ENCODE data around the gene BIN2.
A peak's percentile ranks its signal among the peaks of the same experiment; 100 is the strongest.
"Not testable (repeated sequence)": the region's sequence is repeated elsewhere in the genome, so short reads cannot be mapped to it uniquely, and the experiment has no call there.

Gene BIN2

DNA sequence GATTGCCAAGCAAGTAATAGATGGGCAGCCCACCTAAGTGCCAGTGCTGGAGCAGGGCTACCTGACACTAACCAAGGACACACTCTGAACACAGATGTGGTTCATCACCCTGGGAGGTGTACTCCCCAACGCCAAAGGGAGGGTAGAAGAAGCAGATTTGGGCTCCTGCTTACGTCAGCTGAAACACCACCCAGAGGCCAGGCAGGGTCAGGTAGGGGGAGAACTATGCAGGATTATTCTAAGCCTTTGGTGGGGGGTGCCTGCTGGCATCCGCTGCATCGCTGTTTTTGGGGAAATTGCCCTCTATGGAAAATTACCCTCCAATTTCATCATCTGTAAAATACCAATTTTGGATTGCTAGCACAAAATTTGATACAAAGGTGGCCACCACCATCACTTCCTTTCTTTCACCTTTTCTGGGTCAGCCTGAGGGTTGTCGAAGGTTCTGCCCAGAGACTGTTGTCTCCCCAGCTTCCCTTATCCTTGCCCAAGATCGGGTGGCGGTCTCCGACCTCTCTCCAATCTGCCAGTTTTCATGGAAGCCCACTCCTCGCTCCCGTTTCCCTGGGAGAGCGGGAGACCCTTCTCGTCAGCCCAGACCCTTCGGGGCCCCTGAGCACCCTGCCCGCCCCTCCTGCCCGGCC lies 535 bp downstream of the BIN2 start:
- Histone ChIP-seq H3K9ac (ENCODE audit: low read depth, low read length) (no peak overlapping the region), H3K4me3 (ENCODE audit: low read length) (no peak overlapping the region), H3K36me3 (ENCODE audit: insufficient read depth, low read depth, low read length) (no peaks in the 10 kb centered on the region), H3K27me3 (ENCODE audit: insufficient read depth, low read length) (no peaks in the 10 kb centered on the region), H3K27ac (ENCODE audit: low read length) (no peak overlapping the region), H3K4me1 (ENCODE audit: insufficient read depth, low read length) (peaks cover 17% of the 10 kb centered on the region), H3K9me3 (ENCODE audit: insufficient read depth, low read depth, low read length) (no peaks in the 10 kb centered on the region)

DNA sequence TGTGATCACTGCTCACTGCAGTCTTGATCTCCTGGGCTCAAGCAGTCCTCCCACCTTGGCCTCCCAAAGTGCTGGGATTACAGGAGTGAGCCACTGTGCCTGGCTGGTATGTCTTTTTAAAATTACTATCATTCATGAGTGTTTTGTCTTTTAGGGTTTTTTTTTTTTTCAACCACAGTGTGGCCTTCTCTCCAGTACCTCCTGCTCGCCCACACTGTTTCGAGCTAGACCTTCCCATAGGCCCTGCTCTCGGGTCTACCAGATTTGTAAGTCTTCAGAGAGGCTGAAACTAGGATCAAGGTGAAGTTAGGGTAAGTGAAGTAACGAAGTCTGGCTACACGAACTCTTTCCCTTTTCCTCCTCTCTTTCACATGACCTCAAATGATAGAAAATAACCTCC lies 1.5 kb downstream of the BIN2 start:
- no peaks in the 10 kb centered on the region for H3K36me3 ChIP-seq (ENCODE audit: insufficient read depth, low read depth, low read length)
- H3K4me1 ChIP-seq (ENCODE audit: insufficient read depth, low read length) = peaks cover 18% of the 10 kb centered on the region
- no peaks in the 10 kb centered on the region for H3K9me3 ChIP-seq (ENCODE audit: insufficient read depth, low read depth, low read length)
- H3K4me3 ChIP-seq (ENCODE audit: low read length) = no peak overlapping the region
- no peak overlapping the region for H3K27ac ChIP-seq (ENCODE audit: low read length)
- H3K27me3 ChIP-seq (ENCODE audit: insufficient read depth, low read length) = no peaks in the 10 kb centered on the region
- H3K9ac ChIP-seq (ENCODE audit: low read depth, low read length) = no peak overlapping the region

DNA sequence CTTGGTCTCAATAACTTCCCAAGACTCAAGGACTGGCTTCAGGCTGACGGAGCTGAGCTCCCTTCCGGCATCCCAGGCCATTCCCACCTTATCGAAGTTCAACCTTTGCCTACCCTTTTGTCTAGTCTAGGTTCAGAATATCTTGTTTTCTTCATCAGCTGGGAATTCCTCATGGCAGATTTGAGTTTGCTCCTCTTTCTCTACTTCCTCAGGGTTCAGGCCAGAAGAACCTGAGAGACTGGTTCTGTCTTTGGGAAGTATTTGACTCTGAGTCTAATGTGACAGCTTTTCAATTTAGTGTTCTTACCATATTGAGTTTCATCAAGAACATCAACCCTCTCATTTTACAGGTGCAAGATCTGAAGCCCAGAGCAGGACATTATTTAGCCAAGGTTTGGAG lies 2.1 kb downstream of the BIN2 start:
- Histone ChIP-seq H3K27ac (ENCODE audit: low read length) (no peak overlapping the region), H3K4me1 (ENCODE audit: insufficient read depth, low read length) (peaks cover 18% of the 10 kb centered on the region)

DNA sequence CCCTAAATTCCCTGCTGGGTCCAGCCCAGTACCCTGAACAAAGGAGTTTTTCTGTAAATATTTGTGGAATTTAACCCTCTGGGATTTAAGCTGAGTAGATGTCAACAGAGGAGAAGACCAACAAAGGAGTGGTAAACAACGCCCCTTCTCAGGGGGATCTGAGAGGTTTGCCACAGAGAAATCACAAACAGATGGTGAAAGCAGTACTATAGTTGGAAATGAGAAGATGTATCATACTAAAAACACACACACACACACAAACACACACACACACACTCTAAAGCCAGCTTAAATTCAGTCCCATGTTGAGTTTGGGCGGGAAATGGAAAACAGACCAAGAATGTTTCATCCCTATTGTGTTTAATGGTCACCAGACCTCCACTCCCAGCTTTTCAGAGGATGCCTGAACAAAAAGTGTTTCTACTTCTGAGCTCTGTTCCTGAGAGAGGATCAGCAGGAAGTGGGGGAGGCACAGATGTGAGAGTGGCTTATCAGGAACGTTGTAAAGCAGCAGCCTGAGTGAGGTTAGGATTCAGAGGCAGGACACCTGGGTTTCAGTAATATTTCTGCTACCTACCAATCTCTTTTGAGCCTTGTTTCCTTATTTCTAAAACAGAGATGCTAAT lies 3.2 kb downstream of the BIN2 start:
- Histone ChIP-seq H3K27me3 (ENCODE audit: insufficient read depth, low read length) (no peaks in the 10 kb centered on the region), H3K9me3 (ENCODE audit: insufficient read depth, low read depth, low read length) (no peaks in the 10 kb centered on the region), H3K4me3 (ENCODE audit: low read length) (peak overlapping the region; percentile 29; the same call in 1 of the 2 replicates), H3K27ac (ENCODE audit: low read length) (peak overlapping the region; percentile 84), H3K4me1 (ENCODE audit: insufficient read depth, low read length) (peaks cover 18% of the 10 kb centered on the region), H3K9ac (ENCODE audit: low read depth, low read length) (peak overlapping the region; percentile 57), H3K36me3 (ENCODE audit: insufficient read depth, low read depth, low read length) (no peaks in the 10 kb centered on the region)

More for the DNA sequence above, 2.1 kb downstream of the BIN2 start:
- Histone ChIP-seq H3K27me3 (ENCODE audit: insufficient read depth, low read length) (no peaks in the 10 kb centered on the region), H3K36me3 (ENCODE audit: insufficient read depth, low read depth, low read length) (no peaks in the 10 kb centered on the region), H3K4me3 (ENCODE audit: low read length) (no peak overlapping the region), H3K9ac (ENCODE audit: low read depth, low read length) (no peak overlapping the region), H3K9me3 (ENCODE audit: insufficient read depth, low read depth, low read length) (no peaks in the 10 kb centered on the region)

DNA sequence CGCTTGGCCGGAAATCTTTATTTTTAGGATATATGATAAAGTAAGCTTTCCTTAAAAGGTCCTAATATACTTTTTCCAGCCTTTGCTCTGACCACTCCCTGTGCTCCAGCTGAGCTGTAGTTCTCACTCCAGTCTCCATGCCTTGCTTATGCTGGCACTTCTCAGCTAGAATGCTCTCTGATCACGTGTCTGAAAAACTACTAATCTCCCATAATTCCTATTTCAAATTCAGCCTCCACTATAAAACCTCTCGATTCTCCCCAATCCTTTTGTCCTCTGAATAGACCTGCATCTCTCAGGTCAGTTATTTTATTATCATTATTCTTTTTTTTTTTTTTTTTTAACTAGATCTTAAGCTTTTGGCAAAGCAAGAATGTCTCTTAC lies 3.7 kb downstream of the BIN2 start:
- Histone ChIP-seq H3K36me3 (ENCODE audit: insufficient read depth, low read depth, low read length) (no peaks in the 10 kb centered on the region), H3K27ac (ENCODE audit: low read length) (peak overlapping the region; percentile 51), H3K9me3 (ENCODE audit: insufficient read depth, low read depth, low read length) (no peaks in the 10 kb centered on the region), H3K4me3 (ENCODE audit: low read length) (no peak overlapping the region), H3K27me3 (ENCODE audit: insufficient read depth, low read length) (no peaks in the 10 kb centered on the region), H3K9ac (ENCODE audit: low read depth, low read length) (0 out of 2 replicates have a peak overlapping the region, but pooled peaks have one; percentile 14), H3K4me1 (ENCODE audit: insufficient read depth, low read length) (peaks cover 18% of the 10 kb centered on the region)

DNA sequence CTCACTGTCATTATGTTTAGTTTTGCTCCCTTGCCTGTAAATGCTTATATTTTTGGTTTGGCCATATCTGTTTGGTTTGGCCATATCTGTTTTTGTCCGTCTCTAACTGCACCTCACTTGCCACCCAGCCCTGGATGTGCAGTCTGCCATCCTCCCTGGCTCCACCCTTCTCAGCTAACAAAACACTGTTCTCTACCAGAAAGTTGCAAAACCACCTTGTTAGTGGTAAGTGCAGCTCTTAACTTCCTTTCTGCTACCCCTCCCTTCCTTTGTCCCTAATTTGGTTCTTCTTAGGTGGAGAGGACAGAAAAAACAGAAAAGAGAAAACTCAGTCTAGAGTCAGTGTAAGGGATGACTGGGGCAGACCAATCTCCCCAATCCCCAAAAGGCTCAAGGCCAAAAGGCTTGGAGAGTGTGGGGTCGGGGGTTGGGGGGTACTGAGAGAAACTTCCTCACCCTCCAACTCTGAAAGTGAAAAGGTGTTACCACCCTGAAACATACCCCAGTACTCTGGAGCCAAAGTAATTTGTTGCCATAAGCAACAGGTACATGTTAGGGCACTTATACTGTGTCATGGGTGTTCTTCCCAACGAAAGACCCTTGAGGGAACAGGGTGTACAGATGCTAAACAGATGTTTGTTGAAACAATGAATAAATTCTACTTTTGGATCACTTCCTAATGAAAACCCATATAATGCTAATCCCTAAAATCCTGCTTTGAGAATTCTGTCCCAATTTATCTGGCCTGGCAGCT lies 5.0 kb downstream of the BIN2 start:
- Histone ChIP-seq H3K36me3 (ENCODE audit: insufficient read depth, low read depth, low read length) (no peaks in the 10 kb centered on the region), H3K27me3 (ENCODE audit: insufficient read depth, low read length) (no peaks in the 10 kb centered on the region), H3K27ac (ENCODE audit: low read length) (peak overlapping the region; percentile 76), H3K9ac (ENCODE audit: low read depth, low read length) (no peak overlapping the region), H3K4me3 (ENCODE audit: low read length) (no peak overlapping the region), H3K4me1 (ENCODE audit: insufficient read depth, low read length) (peaks cover 18% of the 10 kb centered on the region), H3K9me3 (ENCODE audit: insufficient read depth, low read depth, low read length) (no peaks in the 10 kb centered on the region)

DNA sequence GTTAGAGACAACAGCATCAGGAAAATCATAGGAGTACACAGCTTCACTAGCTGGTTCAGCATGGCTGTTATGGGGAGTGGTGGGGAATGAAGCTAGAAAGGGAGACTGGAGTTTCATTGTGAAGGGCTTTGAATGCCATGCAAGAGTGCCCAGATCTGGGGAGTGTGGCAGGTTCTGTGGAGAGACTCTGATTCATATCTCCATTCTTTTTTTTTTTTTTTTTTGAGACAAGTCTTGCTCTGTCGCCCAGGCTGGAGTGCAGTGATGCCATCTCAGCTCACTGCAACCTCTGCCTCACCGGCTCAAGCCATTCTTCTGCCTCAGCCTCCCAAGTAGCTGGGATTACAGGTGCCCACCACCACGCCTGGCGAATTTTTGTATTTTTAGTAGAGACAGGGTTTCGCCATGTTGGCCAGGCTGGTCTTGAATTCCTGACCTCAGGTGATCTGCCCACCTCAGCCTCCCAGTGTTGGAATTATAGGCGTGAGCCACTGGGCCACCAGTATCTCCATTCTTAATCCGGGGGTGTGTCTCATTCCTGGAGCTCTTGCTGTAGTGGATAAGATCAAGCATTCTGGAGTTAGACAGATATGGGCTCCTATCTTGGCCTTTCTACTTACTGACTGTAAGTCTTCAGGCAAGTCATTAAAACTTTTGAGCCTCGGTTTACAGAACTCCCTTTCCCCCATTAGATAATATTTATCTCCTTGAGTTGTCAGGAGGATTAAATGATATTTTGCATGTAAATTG lies 5.7 kb downstream of the BIN2 start:
- H3K9ac ChIP-seq (ENCODE audit: low read depth, low read length); H3K27me3 ChIP-seq (ENCODE audit: insufficient read depth, low read length); H3K27ac ChIP-seq (ENCODE audit: low read length); H3K4me3 ChIP-seq (ENCODE audit: low read length); H3K36me3 ChIP-seq (ENCODE audit: insufficient read depth, low read depth, low read length); H3K9me3 ChIP-seq (ENCODE audit: insufficient read depth, low read depth, low read length): not testable (repeated sequence)
- H3K4me1 ChIP-seq (ENCODE audit: insufficient read depth, low read length) = peaks cover 18% of the 10 kb centered on the region

DNA sequence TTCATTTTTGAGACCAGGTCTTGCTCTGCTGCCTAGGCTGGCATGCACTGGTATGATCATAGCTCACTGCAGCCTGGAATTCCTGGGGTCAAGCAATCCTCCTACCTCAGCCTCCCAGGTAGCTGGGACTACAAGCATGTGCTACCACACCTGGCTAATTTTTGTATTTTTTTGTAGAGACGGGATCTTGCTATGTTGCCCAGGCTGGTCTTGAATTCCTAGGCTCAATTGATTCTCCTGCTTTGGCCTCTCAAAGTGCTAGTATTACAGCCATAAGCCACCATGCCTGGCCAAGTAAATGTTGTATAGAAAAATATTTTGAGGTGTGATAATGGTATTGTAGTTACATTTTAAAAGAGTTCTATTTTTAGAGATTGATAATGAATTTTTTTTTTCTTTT lies 12.6 kb downstream of the BIN2 start:
- no peak overlapping the region for H3K9ac ChIP-seq (ENCODE audit: low read depth, low read length)
- no peaks in the 10 kb centered on the region for H3K9me3 ChIP-seq (ENCODE audit: insufficient read depth, low read depth, low read length)
- no peak overlapping the region for H3K27ac ChIP-seq (ENCODE audit: low read length)
- no peaks in the 10 kb centered on the region for H3K27me3 ChIP-seq (ENCODE audit: insufficient read depth, low read length)
- H3K4me1 ChIP-seq (ENCODE audit: insufficient read depth, low read length) = no peaks in the 10 kb centered on the region
- no peaks in the 10 kb centered on the region for H3K36me3 ChIP-seq (ENCODE audit: insufficient read depth, low read depth, low read length)
- no peak overlapping the region for H3K4me3 ChIP-seq (ENCODE audit: low read length)

DNA sequence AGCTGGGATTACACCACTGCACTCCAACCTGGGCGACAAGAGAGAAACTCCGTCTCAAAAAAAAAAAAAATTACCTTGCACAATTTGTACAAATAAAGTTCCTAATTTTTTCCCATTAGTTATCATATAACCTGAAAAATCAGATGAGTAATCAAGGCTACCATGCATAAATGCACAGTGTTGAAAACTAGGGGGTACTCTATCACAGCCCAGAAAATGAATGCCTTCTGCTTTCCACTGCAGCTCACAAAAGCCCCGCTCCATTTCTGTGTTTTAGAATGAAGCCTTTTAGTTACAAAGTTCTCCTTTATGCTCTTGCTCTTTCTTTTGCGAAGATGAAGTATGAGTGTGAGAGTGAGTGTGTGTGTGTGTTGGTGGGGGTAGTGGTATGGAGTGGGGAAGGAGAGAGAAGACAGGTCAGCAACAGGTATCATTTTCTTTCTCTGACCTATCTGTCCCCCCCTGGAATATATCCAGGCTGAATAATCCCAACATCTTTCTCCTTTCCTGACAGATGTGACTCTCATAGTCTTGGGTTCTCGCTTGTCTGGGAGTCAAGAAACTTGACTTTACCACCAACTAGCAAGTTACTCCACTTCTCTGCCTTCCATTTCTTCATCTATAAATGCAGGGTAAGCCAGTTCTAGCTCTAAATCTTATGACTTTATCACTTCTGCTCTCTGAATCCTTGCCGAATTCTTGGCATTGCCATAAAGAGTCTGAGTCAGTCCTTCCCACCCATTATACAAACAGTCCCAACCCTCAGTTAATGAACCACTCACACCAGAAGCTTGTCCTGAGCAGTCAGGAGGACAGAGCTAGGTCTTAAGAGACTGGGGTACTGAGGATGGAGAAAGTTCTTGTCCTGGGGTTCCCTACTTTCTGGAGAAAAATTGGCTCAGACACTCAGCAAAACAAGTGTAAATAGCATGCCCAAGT lies 16.1 kb downstream of the BIN2 start:
- Histone ChIP-seq H3K27ac (ENCODE audit: low read length) (no peak overlapping the region), H3K9ac (ENCODE audit: low read depth, low read length) (no peak overlapping the region), H3K4me3 (ENCODE audit: low read length) (no peak overlapping the region), H3K9me3 (ENCODE audit: insufficient read depth, low read depth, low read length) (no peaks in the 10 kb centered on the region), H3K4me1 (ENCODE audit: insufficient read depth, low read length) (no peaks in the 10 kb centered on the region), H3K27me3 (ENCODE audit: insufficient read depth, low read length) (no peaks in the 10 kb centered on the region), H3K36me3 (ENCODE audit: insufficient read depth, low read depth, low read length) (no peaks in the 10 kb centered on the region)

DNA sequence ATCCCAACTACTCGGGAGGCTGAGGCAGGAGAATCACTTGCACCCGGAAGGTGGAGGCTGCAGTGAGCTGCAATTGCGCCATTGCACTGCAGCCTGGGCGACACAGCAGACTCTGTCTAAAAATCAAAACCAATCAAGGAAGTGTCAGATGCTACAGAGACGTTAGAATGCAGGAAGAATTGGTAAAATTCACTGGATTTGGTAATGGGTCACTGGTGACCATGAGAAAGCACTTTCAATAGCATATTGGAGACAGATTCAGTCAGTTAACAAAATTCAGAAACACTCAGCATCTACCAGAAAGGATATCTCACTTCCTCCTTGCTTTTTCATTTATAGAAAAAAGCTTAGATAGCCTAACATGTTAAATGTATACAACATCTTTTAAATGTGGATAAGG lies 17.5 kb downstream of the BIN2 start:
- Histone ChIP-seq H3K27ac (ENCODE audit: low read length) (no peak overlapping the region), H3K27me3 (ENCODE audit: insufficient read depth, low read length) (no peaks in the 10 kb centered on the region; the same call in 1 of the 2 replicates), H3K4me3 (ENCODE audit: low read length) (no peak overlapping the region), H3K4me1 (ENCODE audit: insufficient read depth, low read length) (no peaks in the 10 kb centered on the region), H3K9me3 (ENCODE audit: insufficient read depth, low read depth, low read length) (no peaks in the 10 kb centered on the region), H3K9ac (ENCODE audit: low read depth, low read length) (no peak overlapping the region), H3K36me3 (ENCODE audit: insufficient read depth, low read depth, low read length) (no peaks in the 10 kb centered on the region)

DNA sequence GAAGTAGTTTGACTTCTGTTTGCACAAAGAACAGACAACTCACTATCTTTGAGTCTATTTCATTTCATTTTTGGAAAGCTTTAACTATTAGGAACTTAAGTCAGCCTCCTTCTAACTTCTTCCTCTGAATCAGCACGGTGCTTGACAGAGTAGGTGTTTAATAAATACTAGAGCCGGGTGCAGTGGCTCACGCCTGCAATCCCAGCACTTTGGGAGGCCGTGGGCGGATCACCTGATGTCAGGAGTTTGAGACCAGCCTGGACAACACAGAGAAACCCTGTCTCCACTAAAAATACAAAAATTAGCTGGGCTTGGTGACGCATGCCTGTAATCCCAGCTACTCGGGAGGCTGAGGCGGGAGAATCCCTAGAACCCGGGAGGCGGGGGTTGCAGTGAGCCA lies 23.2 kb downstream of the BIN2 start:
- H3K4me3 ChIP-seq (ENCODE audit: low read length) = not testable (repeated sequence)

More for the DNA sequence above, 23.2 kb downstream of the BIN2 start:
- H3K36me3 ChIP-seq (ENCODE audit: insufficient read depth, low read depth, low read length); H3K9ac ChIP-seq (ENCODE audit: low read depth, low read length); H3K9me3 ChIP-seq (ENCODE audit: insufficient read depth, low read depth, low read length); H3K27ac ChIP-seq (ENCODE audit: low read length); H3K4me1 ChIP-seq (ENCODE audit: insufficient read depth, low read length); H3K27me3 ChIP-seq (ENCODE audit: insufficient read depth, low read length): not testable (repeated sequence)

Measured in iPS-20b (cell line).